ENCODE data around the gene APOA5. TPM values are rescaled to one million over a fixed set of nuclear protein-coding genes. Genes with fewer than 3 reads are reported as not detected.

APOA5 gene
- total and polyA plus RNA-seq, 2 of the 13 experiments (the other 11 are each of a cell fraction or from before 2014, with no cell fraction given) = 44.0 to 49.1 TPM

DNA sequence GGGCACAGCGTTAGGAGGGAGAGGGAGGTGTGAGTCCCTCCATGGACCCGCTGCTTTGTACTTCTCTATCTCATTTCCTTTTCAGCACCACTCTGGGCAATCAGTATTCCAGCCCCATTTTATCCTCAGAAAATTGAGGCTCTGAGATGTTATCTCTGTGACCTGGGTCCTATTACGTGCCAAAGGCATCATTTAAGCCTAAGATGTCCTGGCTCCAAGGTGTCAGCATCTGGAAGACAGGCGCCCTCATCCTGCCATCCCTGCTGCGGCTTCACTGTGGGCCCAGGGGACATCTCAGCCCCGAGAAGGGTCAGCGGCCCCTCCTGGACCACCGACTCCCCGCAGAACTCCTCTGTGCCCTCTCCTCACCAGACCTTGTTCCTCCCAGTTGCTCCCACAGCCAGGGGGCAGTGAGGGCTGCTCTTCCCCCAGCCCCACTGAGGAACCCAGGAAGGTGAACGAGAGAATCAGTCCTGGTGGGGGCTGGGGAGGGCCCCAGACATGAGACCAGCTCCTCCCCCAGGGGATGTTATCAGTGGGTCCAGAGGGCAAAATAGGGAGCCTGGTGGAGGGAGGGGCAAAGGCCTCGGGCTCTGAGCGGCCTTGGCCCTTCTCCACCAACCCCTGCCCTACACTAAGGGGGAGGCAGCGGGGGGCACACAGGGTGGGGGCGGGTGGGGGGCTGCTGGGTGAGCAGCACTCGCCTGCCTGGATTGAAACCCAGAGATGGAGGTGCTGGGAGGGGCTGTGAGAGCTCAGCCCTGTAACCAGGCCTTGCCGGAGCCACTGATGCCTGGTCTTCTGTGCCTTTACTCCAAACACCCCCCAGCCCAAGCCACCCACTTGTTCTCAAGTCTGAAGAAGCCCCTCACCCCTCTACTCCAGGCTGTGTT is 37.2 kb upstream of the APOA5 start (continued):
- no peak for TF ChIP-seq ZNF24 (IDR thresholded peaks at IDR 0.05)
- TF ChIP-seq, protein P1, sequence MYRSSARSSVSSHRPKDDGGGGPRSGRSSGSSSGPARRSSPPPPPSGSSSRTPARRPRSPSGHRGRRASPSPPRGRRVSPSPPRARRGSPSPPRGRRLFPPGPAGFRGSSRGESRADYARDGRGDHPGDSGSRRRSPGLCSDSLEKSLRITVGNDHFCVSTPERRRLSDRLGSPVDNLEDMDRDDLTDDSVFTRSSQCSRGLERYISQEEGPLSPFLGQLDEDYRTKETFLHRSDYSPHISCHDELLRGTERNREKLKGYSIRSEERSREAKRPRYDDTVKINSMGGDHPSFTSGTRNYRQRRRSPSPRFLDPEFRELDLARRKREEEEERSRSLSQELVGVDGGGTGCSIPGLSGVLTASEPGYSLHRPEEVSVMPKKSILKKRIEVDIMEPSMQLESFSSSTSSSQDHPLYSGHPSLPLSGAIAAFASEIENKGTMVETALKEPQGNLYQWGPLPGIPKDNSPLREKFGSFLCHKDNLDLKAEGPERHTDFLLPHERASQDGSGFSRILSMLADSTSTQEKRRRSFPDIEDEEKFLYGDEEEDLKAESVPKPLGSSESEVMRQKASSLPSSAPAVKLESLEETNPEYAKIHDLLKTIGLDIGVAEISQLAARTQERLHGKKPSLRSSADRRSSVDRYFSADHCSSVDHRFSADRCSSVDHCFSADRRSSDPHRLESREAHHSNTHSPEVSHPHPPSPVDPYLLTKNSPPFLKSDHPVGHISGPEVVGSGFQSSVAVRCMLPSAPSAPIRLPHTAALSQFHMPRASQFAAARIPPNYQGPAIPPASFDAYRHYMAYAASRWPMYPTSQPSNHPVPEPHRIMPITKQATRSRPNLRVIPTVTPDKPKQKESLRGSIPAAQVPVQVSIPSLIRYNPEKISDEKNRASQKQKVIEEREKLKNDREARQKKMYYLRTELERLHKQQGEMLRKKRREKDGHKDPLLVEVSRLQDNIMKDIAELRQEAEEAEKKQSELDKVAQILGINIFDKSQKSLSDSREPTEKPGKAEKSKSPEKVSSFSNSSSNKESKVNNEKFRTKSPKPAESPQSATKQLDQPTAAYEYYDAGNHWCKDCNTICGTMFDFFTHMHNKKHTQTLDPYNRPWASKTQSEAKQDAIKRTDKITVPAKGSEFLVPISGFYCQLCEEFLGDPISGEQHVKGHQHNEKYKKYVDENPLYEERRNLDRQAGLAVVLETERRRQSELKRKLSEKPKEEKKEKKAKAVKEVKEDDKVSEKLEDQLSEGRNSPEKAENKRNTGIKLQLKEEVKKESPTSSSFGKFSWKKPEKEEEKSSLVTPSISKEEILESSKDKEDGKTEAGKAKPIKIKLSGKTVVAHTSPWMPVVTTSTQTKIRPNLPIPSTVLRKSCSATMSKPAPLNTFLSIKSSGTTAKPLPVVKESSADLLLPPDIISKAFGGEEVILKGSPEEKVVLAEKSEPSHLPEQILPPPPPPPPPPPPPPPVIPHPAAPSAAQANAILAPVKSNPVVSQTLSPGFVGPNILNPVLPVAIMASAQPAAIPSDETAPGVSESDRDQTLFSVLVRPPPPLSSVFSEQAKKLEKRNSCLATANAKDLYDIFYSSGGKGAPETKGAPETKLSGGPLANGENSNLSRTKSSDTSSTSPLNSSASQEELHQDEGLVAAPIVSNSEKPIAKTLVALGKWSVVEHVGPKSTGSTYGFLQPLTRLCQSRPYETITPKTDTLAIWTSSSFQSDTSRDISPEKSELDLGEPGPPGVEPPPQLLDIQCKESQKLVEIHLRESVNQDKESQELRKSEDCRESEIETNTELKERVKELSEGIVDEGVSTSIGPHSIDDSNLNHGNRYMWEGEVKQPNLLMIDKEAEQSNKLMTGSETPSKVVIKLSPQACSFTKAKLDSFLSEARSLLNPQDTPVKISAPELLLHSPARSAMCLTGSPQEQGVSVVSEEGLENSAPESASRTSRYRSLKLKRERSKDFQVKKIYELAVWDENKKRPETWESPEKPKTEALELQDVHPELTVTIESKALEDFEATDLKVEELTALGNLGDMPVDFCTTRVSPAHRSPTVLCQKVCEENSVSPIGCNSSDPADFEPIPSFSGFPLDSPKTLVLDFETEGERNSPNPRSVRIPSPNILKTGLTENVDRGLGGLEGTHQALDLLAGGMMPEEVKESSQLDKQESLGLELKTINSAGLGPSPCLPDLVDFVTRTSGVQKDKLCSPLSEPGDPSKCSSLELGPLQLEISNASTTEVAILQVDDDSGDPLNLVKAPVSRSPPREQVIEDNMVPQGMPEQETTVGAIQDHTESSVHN (CRISPR knock-in tag; IDR thresholded peaks at IDR 0.05) = 0 out of 2 replicates have a peak, but pooled peaks have one; percentile 65
- TF ChIP-seq SAFB2 (CRISPR knock-in tag; IDR thresholded peaks at IDR 0.05; ENCODE audit: borderline replicate concordance, low read depth) = 0 out of 2 replicates have a peak, but pooled peaks have one; percentile 45
- peak; percentile 77 for TF ChIP-seq DMAP1 (CRISPR knock-in tag; IDR thresholded peaks at IDR 0.05)
- TF ChIP-seq NFATC3 (CRISPR knock-in tag; IDR thresholded peaks at IDR 0.05) = no peak
- TF ChIP-seq, protein P2, sequence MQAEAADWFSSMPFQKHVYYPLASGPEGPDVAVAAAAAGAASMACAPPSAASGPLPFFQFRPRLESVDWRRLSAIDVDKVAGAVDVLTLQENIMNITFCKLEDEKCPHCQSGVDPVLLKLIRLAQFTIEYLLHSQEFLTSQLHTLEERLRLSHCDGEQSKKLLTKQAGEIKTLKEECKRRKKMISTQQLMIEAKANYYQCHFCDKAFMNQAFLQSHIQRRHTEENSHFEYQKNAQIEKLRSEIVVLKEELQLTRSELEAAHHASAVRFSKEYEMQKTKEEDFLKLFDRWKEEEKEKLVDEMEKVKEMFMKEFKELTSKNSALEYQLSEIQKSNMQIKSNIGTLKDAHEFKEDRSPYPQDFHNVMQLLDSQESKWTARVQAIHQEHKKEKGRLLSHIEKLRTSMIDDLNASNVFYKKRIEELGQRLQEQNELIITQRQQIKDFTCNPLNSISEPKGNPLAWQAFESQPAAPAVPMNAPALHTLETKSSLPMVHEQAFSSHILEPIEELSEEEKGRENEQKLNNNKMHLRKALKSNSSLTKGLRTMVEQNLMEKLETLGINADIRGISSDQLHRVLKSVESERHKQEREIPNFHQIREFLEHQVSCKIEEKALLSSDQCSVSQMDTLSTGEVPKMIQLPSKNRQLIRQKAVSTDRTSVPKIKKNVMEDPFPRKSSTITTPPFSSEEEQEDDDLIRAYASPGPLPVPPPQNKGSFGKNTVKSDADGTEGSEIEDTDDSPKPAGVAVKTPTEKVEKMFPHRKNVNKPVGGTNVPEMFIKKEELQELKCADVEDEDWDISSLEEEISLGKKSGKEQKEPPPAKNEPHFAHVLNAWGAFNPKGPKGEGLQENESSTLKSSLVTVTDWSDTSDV (CRISPR knock-in tag; IDR thresholded peaks at IDR 0.05) = no peak
- TF ChIP-seq, protein P3, sequence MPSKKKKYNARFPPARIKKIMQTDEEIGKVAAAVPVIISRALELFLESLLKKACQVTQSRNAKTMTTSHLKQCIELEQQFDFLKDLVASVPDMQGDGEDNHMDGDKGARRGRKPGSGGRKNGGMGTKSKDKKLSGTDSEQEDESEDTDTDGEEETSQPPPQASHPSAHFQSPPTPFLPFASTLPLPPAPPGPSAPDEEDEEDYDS (CRISPR knock-in tag; IDR thresholded peaks at IDR 0.05) = peak; percentile 66; the same call in 1 of the 2 replicates
- peak; percentile 61 for TF ChIP-seq ZMYM4 (CRISPR knock-in tag; IDR thresholded peaks at IDR 0.05)
- no peak; the same call in 1 of the 2 replicates for TF ChIP-seq PHF21A (CRISPR knock-in tag; IDR thresholded peaks at IDR 0.05)
- TF ChIP-seq GABPB1 (CRISPR knock-in tag; IDR thresholded peaks at IDR 0.05) = peak; percentile 41; the same call in 1 of the 2 replicates
- no peak for TF ChIP-seq TEF (CRISPR knock-in tag; IDR thresholded peaks at IDR 0.05)
- TF ChIP-seq, protein P4, sequence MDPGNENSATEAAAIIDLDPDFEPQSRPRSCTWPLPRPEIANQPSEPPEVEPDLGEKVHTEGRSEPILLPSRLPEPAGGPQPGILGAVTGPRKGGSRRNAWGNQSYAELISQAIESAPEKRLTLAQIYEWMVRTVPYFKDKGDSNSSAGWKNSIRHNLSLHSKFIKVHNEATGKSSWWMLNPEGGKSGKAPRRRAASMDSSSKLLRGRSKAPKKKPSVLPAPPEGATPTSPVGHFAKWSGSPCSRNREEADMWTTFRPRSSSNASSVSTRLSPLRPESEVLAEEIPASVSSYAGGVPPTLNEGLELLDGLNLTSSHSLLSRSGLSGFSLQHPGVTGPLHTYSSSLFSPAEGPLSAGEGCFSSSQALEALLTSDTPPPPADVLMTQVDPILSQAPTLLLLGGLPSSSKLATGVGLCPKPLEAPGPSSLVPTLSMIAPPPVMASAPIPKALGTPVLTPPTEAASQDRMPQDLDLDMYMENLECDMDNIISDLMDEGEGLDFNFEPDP (CRISPR knock-in tag; conservative IDR thresholded peaks at IDR 0.05) = no peak

All from HepG2 (cell line).